ENCODE results near the gene FRMD3.

FRMD3 gene

GRCh38 chr9:83430681-83431080 lies 107.5 kb downstream of the FRMD3 start:
- no peaks in the 10 kb centered on the region for H3K36me3 Mint-ChIP-seq
- H3K4me1 Mint-ChIP-seq: no peaks in the 10 kb centered on the region
- ATAC-seq (ENCODE audit: low read depth) (no peak), DNase-seq (ENCODE audit: low spot score in 2 of 2) (no peak)
- H3K4me3 Mint-ChIP-seq: no peak overlapping the region
- H3K9me3 Mint-ChIP-seq: no peaks in the 10 kb centered on the region
- H3K27ac Mint-ChIP-seq: no peak overlapping the region
- H3K27me3 Mint-ChIP-seq: no peaks in the 10 kb centered on the region

DNA sequence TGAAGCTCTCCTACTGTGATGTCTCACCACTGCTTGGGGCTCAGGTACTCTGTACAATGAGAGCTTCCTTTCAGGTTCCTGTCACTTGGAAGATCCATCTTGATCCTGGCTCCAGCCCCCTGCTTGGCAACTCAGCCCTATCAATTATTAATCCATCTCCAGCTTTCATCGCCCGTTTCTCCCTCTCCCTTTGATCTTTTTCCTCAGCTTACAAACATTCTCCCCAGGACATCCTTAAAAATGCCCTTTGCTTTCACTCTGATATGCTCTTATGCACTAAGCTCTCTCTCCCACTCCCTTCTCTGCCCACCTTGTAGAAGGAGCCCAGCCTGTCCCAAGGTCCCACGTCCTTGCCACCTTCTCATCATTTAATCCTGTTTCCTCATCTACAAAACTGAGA lies 109.0 kb downstream of the FRMD3 start:
- no peaks in the 10 kb centered on the region for H3K4me1 Mint-ChIP-seq
- no peak overlapping the region for H3K27ac Mint-ChIP-seq
- no peaks in the 10 kb centered on the region for H3K36me3 Mint-ChIP-seq
- DNase-seq (ENCODE audit: low spot score in 2 of 2): no peak
- H3K27me3 Mint-ChIP-seq: no peaks in the 10 kb centered on the region
- H3K4me3 Mint-ChIP-seq: no peak overlapping the region
- ATAC-seq (ENCODE audit: low read depth): no peak
- H3K9me3 Mint-ChIP-seq: no peaks in the 10 kb centered on the region

GRCh38 chr9:83425240-83425639 lies 113.0 kb downstream of the FRMD3 start:
- Mint-ChIP-seq H3K4me3 (no peak overlapping the region), H3K27me3 (no peaks in the 10 kb centered on the region), H3K27ac (no peak overlapping the region), H3K36me3 (no peaks in the 10 kb centered on the region), H3K9me3 (no peaks in the 10 kb centered on the region), H3K4me1 (no peaks in the 10 kb centered on the region)
- ATAC-seq (ENCODE audit: low read depth) (no peak), DNase-seq (ENCODE audit: low spot score in 2 of 2) (no peak)

DNA sequence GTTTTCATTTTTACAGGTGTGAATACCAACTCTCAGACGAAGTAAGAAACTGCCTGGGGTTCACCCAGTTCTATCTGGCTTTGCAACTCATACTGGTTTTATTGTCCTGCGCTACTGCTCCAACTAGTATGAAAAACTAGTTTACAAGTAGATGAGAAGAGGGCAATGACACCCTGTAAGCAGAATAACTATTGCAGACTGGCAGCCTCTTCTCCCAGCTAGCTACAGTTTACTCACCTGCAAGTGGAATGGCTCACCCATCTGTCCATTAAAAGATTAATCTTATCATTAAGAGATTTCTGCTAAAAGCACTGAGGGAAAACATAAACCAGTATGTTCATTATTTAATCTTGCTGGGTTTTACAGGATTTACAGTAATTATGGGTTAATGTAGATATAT lies 113.4 kb downstream of the FRMD3 start:
- H3K27ac Mint-ChIP-seq: no peak overlapping the region
- H3K4me3 Mint-ChIP-seq: no peak overlapping the region
- ATAC-seq (ENCODE audit: low read depth) (no peak), DNase-seq (ENCODE audit: low spot score in 2 of 2) (no peak)
- no peaks in the 10 kb centered on the region for H3K4me1 Mint-ChIP-seq
- no peaks in the 10 kb centered on the region for H3K27me3 Mint-ChIP-seq
- H3K9me3 Mint-ChIP-seq: no peaks in the 10 kb centered on the region
- no peaks in the 10 kb centered on the region for H3K36me3 Mint-ChIP-seq

GRCh38 chr9:83423815-83424707 lies 114.1 kb downstream of the FRMD3 start:
- no peak overlapping the region for H3K4me3 Mint-ChIP-seq
- no peak for DNase-seq (ENCODE audit: low spot score in 2 of 2)
- no peak overlapping the region for H3K27ac Mint-ChIP-seq
- no peaks in the 10 kb centered on the region for H3K4me1 Mint-ChIP-seq
- ATAC-seq (ENCODE audit: low read depth): no peak
- no peaks in the 10 kb centered on the region for H3K36me3 Mint-ChIP-seq
- no peaks in the 10 kb centered on the region for H3K9me3 Mint-ChIP-seq
- H3K27me3 Mint-ChIP-seq: peaks cover 3% of the 10 kb centered on the region

GRCh38 chr9:83422527-83422926 lies 115.7 kb downstream of the FRMD3 start:
- Mint-ChIP-seq H3K36me3 (peaks cover 2% of the 10 kb centered on the region), H3K9me3 (no peaks in the 10 kb centered on the region), H3K4me1 (no peaks in the 10 kb centered on the region), H3K4me3 (no peak overlapping the region), H3K27me3 (peaks cover 5% of the 10 kb centered on the region), H3K27ac (no peak overlapping the region)
- DNase-seq (ENCODE audit: low spot score in 2 of 2) (no peak), ATAC-seq (ENCODE audit: low read depth) (no peak)

DNA sequence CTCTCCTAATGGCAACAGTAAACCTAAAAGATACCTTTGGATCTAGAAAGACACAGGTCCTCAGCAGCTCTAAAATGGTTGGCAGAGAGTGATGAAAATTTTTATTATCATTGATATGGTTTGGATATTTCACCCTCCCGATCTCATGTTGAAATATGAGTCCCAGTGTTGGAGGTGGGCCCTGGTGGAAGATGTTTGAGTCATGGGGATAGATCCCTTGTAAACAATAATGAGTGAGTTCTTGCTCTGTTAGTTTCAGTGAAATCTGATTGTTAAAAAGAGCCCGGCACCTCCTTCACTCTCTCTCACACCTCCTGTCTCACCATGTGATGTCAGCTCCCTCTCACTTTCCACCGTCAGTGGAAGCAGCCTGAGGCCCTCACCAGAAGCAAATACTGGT lies 117.7 kb downstream of the FRMD3 start:
- peaks cover 7% of the 10 kb centered on the region for H3K27me3 Mint-ChIP-seq
- peaks cover 3% of the 10 kb centered on the region for H3K9me3 Mint-ChIP-seq
- no peak overlapping the region for H3K27ac Mint-ChIP-seq
- no peak for ATAC-seq (ENCODE audit: low read depth)
- H3K4me1 Mint-ChIP-seq: no peaks in the 10 kb centered on the region
- no peak for DNase-seq (ENCODE audit: low spot score in 2 of 2)
- H3K4me3 Mint-ChIP-seq: no peak overlapping the region
- peaks cover 2% of the 10 kb centered on the region for H3K36me3 Mint-ChIP-seq

- no peak for DNase-seq (ENCODE audit: low spot score in 2 of 2)
- H3K36me3 Mint-ChIP-seq: peaks cover 3% of the 10 kb centered on the region
- no peaks in the 10 kb centered on the region for H3K4me1 Mint-ChIP-seq
- no peak for ATAC-seq (ENCODE audit: low read depth)
- no peak overlapping the region for H3K27ac Mint-ChIP-seq
- H3K4me3 Mint-ChIP-seq: no peak overlapping the region
- H3K9me3 Mint-ChIP-seq: peaks cover 3% of the 10 kb centered on the region
- H3K27me3 Mint-ChIP-seq: peaks cover 7% of the 10 kb centered on the region
Measured at GRCh38 chr9:83419961-83420360, 118.2 kb downstream of the FRMD3 start.

- peaks cover 8% of the 10 kb centered on the region for H3K27me3 Mint-ChIP-seq
- no peaks in the 10 kb centered on the region for H3K4me1 Mint-ChIP-seq
- no peak overlapping the region for H3K4me3 Mint-ChIP-seq
- H3K9me3 Mint-ChIP-seq: peaks cover 7% of the 10 kb centered on the region
- H3K27ac Mint-ChIP-seq: no peak overlapping the region
- no peak for DNase-seq (ENCODE audit: low spot score in 2 of 2)
- peaks cover 9% of the 10 kb centered on the region for H3K36me3 Mint-ChIP-seq
- no peak for ATAC-seq (ENCODE audit: low read depth)
Measured at GRCh38 chr9:83418283-83418682, 119.9 kb downstream of the FRMD3 start.

DNA sequence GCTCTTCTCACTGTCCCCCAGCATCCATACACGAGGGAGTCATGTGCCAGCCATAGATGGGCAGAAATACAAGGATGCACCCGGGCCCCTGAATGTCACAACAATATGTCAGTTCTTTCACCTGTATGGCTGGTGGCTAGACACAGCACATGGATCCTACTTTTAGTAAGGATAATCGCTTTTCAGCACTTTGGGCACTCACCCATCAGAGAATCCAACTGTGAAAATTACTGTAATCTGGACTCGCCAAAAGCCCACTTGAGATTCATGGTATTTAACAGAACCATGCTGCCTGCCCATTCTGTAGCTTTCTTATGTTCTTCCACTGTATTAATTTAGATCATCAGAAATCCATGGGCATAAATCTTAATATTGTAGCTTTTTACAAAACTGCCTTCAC lies 124.8 kb downstream of the FRMD3 start:
- peaks cover 9% of the 10 kb centered on the region for H3K27me3 Mint-ChIP-seq
- no peak for DNase-seq (ENCODE audit: low spot score in 2 of 2)
- H3K9me3 Mint-ChIP-seq: peaks cover 9% of the 10 kb centered on the region
- no peak for ATAC-seq (ENCODE audit: low read depth)
- peaks cover 13% of the 10 kb centered on the region for H3K36me3 Mint-ChIP-seq
- no peak overlapping the region for H3K4me3 Mint-ChIP-seq
- H3K4me1 Mint-ChIP-seq: no peaks in the 10 kb centered on the region
- H3K27ac Mint-ChIP-seq: no peak overlapping the region

- H3K4me3 Mint-ChIP-seq: no peak overlapping the region
- peaks cover 11% of the 10 kb centered on the region for H3K36me3 Mint-ChIP-seq
- peaks cover 8% of the 10 kb centered on the region for H3K27me3 Mint-ChIP-seq
- H3K9me3 Mint-ChIP-seq: peaks cover 9% of the 10 kb centered on the region
- no peak for DNase-seq (ENCODE audit: low spot score in 2 of 2)
- no peak for ATAC-seq (ENCODE audit: low read depth)
- no peaks in the 10 kb centered on the region for H3K4me1 Mint-ChIP-seq
- no peak overlapping the region for H3K27ac Mint-ChIP-seq
Measured at GRCh38 chr9:83410701-83411100, 127.5 kb downstream of the FRMD3 start.

GRCh38 chr9:83406921-83407320 lies 131.3 kb downstream of the FRMD3 start:
- peaks cover 5% of the 10 kb centered on the region for H3K9me3 Mint-ChIP-seq
- ATAC-seq (ENCODE audit: low read depth): no peak
- H3K36me3 Mint-ChIP-seq: peaks cover 4% of the 10 kb centered on the region
- no peak overlapping the region for H3K27ac Mint-ChIP-seq
- no peak overlapping the region for H3K4me3 Mint-ChIP-seq
- peaks cover 7% of the 10 kb centered on the region for H3K27me3 Mint-ChIP-seq
- no peak for DNase-seq (ENCODE audit: low spot score in 2 of 2)
- no peaks in the 10 kb centered on the region for H3K4me1 Mint-ChIP-seq

DNA sequence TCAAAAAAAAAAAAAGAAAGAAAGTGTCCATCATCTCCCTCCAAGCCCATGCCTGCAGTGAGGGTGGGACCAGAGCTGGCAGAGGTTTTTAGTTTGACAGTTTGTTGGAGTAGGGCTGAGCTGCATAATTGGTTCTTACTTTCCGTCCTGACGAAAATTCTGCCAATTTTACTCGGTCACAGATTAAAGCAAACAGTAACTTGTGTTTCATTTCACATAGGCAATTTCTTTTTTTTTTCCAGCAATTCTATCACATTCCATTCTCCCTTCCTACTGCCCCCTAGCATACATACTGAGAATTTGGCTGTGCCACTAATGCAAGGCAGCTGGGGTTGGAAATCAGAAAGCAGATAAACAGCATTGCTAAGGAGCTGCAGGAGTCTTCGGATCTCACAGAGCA lies 132.4 kb downstream of the FRMD3 start:
- Mint-ChIP-seq H3K27me3 (peaks cover 7% of the 10 kb centered on the region), H3K27ac (no peak overlapping the region), H3K36me3 (peaks cover 4% of the 10 kb centered on the region), H3K4me3 (no peak overlapping the region), H3K9me3 (peaks cover 5% of the 10 kb centered on the region), H3K4me1 (no peaks in the 10 kb centered on the region)
- ATAC-seq (ENCODE audit: low read depth) (no peak), DNase-seq (ENCODE audit: low spot score in 2 of 2) (no peak)

DNA sequence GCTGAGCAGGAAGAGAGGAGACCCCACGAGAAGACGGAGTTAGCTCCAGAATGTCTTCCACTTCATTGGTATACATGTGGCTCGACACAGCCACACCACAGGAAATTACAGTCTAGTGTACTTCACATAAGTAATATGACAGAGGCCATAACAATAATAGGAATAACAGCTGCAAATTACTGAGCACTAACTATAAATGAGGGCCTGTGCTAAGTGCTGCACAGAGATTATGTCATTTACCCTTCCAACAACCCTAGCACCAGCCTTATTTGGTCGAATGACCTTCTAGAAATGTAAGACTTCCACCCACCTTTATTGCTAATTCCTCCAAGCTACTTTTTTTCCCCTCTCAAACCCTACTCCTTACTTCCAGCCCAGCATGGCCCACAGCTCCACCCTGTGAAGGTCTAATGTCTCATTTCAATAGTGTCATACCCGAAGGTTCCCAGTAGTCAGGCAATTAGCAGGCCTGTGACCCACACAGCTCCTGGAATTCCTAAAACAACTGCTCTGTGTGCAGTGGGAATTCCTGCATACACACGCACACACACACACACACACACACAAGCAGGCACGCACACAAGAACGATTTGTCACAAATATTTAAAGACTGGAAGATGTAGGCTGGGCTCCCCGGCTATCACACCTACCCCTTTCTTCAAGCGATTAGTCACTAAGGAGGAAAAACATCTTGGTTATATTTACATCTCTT lies 134.5 kb downstream of the FRMD3 start:
- no peak for DNase-seq (ENCODE audit: low spot score in 2 of 2)
- H3K27me3 Mint-ChIP-seq: peaks cover 2% of the 10 kb centered on the region
- no peak for ATAC-seq (ENCODE audit: low read depth)
- no peak overlapping the region for H3K4me3 Mint-ChIP-seq
- no peak overlapping the region for H3K27ac Mint-ChIP-seq
- H3K9me3 Mint-ChIP-seq: peaks cover 5% of the 10 kb centered on the region
- no peaks in the 10 kb centered on the region for H3K36me3 Mint-ChIP-seq
- H3K4me1 Mint-ChIP-seq: no peaks in the 10 kb centered on the region
